Skeletal muscle satellite cell (primary cell): Measurements from ENCODE around the gene AIP.

Experiments used
- H3K27me3 ChIP-seq: 2 replicates; pipeline ENCODE4 v1.7.0; 2013; ENCODE audit warnings: low read length; ENCODE audit not compliant: control insufficient read depth, insufficient read depth
- H3K36me3 ChIP-seq: 2 replicates; pipeline ENCODE4 v1.7.0; 2013; ENCODE audit warnings: mild to moderate bottlenecking, control low read depth, low read length; ENCODE audit not compliant: insufficient read depth
- H3K4me1 ChIP-seq: 2 replicates; pipeline ENCODE4 v1.7.0; 2013; ENCODE audit warnings: low read length; ENCODE audit not compliant: control insufficient read depth, insufficient read depth
- H3K4me2 ChIP-seq: 2 replicates; pipeline ENCODE4 v1.7.0; 2013; ENCODE audit warnings: mild to moderate bottlenecking, low read length
- H3K4me3 ChIP-seq: 2 replicates; pipeline ENCODE4 v1.7.0; 2013; ENCODE audit warnings: low read length
- H3K9ac ChIP-seq: 2 replicates; pipeline ENCODE4 v1.7.0; 2013; ENCODE audit warnings: mild to moderate bottlenecking, low read depth, low read length, moderate library complexity
- H3K9me3 ChIP-seq: replicated peaks from 2 replicates; pipeline ENCODE4 v1.7.0; 2013; ENCODE audit warnings: mild to moderate bottlenecking, control low read depth, low read length

AIP gene

GRCh38 chr11:67522844-67523555, 40.2 kb downstream of the AIP start, which contains the start of gene CABP2:
Gene CABP2 (minus strand): TSS chr11:67523446. CDS start chr11:67523326, 120 bp downstream.
- Histone ChIP-seq H3K9ac (no peak within 1 kb of the TSS), H3K4me2 (no peak within 1 kb of the TSS), H3K36me3 (no peaks in the 10 kb centered on the region), H3K9me3 (no peaks in the 10 kb centered on the region), H3K4me3 (no peak within 1 kb of the TSS), H3K27me3 (peaks cover 51% of the 10 kb centered on the region), H3K4me1 (no peaks in the 10 kb centered on the region)

DNA sequence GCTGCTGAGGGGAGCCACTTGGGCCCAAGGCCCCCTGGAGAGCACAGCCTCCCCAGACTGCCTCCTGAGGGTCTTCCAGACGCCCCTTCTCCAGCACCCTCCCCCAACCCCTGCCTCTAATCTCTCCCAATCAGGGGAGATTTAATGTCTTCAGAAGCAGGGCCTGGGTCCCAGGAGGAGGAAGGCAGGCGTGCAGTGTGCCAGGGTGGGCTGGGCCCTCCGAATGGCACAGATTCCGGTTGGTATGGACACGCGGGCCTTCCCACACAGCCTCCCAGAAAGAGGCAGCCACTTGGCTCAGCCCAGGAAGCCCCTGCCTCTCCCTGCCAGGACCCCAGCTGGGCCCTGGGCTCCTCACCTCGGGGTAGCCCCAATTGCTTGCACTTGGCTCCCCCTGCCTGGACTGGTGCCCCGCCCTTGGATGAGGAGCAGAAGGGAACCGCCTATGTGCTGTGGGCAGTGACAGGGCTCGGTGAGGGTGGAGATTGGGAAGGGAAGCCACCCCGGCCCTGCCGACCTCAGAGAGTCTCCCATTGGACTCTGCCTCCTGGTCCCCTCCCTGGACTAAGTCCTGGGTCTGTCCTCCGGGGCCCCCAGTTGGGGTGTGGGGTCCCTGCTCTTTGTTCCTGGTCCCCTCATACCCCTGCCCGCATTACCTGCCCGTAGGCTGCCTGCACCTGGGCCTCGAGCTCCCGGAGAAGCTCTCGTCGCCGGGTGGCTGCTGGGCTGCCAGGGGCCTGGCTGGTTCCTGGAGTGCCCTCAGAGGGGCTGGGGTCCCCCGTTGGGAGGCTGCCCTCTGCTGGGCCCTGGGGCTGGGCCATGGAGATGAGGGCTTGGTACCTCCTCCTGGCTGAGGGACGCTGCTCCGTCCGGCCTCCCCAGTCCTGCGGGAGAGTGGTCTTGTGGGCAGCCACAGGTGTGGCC, 41.0 kb downstream of the AIP start:
- Histone ChIP-seq H3K4me3 (no peak overlapping the region), H3K27me3 (peaks cover 43% of the 10 kb centered on the region), H3K4me2 (no peak overlapping the region), H3K9me3 (no peaks in the 10 kb centered on the region), H3K9ac (no peak overlapping the region), H3K4me1 (no peaks in the 10 kb centered on the region), H3K36me3 (no peaks in the 10 kb centered on the region)

- Histone ChIP-seq H3K9ac (no peak overlapping the region), H3K9me3 (no peaks in the 10 kb centered on the region), H3K36me3 (no peaks in the 10 kb centered on the region), H3K27me3 (peaks cover 41% of the 10 kb centered on the region), H3K4me2 (no peak overlapping the region), H3K4me1 (no peaks in the 10 kb centered on the region), H3K4me3 (no peak overlapping the region)
Observed at GRCh38 chr11:67524480-67524808, 41.6 kb downstream of the AIP start.

- Histone ChIP-seq H3K9me3 (no peaks in the 10 kb centered on the region), H3K27me3 (peaks cover 44% of the 10 kb centered on the region), H3K36me3 (no peaks in the 10 kb centered on the region)
Observed at GRCh38 chr11:67525275-67525976, 42.6 kb downstream of the AIP start.

DNA sequence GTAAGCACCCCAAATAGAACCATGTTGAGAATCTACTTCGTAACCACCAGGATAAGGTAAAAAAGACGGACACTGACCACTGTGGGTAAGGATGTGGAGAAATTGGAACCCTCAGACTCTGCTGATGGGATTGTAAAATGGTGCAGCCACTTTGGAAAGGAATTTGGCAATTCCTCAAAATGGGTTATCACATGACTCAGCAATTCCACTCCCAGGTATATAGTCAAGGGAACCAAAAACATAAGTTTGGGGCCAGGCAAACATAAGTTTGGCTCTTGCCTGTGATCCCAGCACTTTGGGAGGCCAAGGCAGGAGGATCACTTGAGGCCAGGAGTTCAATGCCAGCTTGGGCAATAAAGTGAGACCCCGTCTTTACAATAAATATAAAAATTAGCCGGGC, 45.5 kb downstream of the AIP start:
- Histone ChIP-seq H3K36me3 (no peaks in the 10 kb centered on the region), H3K27me3 (peaks cover 33% of the 10 kb centered on the region), H3K9ac (no peak overlapping the region), H3K4me1 (no peaks in the 10 kb centered on the region), H3K4me2 (no peak overlapping the region), H3K4me3 (no peak overlapping the region), H3K9me3 (peaks cover 4% of the 10 kb centered on the region)

More at GRCh38 chr11:67525275-67525976, 42.6 kb downstream of the AIP start:
- Histone ChIP-seq H3K4me2 (no peak overlapping the region), H3K9ac (no peak overlapping the region), H3K4me1 (no peaks in the 10 kb centered on the region), H3K4me3 (no peak overlapping the region)

GRCh38 chr11:67530282-67530592, 47.4 kb downstream of the AIP start:
- H3K9ac ChIP-seq = no peak overlapping the region
- H3K36me3 ChIP-seq = no peaks in the 10 kb centered on the region
- H3K4me3 ChIP-seq = no peak overlapping the region
- peaks cover 19% of the 10 kb centered on the region for H3K27me3 ChIP-seq
- H3K9me3 ChIP-seq = peaks cover 14% of the 10 kb centered on the region
- no peaks in the 10 kb centered on the region for H3K4me1 ChIP-seq
- H3K4me2 ChIP-seq = no peak overlapping the region

DNA sequence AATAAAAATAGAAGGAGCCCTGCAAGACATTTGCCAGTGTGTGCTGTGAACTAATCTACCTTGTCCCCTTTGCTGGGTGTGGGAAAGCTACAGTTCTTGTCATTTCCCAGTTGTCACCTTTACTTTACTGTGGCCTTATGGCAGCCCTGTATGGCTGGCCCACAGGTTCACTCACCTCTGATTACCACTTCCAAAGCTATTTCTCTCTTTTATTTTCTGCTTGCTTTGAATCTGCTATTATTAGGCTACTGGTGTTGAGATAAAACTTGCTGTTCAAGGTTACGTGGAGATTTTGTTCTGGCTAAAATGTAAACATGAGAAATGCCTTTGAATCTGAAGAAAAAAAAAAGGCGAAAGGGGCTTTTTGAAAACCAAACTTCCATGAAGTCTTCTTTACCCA, 50.1 kb downstream of the AIP start:
- no peaks in the 10 kb centered on the region for H3K4me1 ChIP-seq
- H3K9ac ChIP-seq = no peak overlapping the region
- H3K4me3 ChIP-seq = no peak overlapping the region
- H3K9me3 ChIP-seq = peaks cover 14% of the 10 kb centered on the region
- peaks cover 6% of the 10 kb centered on the region for H3K27me3 ChIP-seq
- no peaks in the 10 kb centered on the region for H3K36me3 ChIP-seq
- no peak overlapping the region for H3K4me2 ChIP-seq

DNA sequence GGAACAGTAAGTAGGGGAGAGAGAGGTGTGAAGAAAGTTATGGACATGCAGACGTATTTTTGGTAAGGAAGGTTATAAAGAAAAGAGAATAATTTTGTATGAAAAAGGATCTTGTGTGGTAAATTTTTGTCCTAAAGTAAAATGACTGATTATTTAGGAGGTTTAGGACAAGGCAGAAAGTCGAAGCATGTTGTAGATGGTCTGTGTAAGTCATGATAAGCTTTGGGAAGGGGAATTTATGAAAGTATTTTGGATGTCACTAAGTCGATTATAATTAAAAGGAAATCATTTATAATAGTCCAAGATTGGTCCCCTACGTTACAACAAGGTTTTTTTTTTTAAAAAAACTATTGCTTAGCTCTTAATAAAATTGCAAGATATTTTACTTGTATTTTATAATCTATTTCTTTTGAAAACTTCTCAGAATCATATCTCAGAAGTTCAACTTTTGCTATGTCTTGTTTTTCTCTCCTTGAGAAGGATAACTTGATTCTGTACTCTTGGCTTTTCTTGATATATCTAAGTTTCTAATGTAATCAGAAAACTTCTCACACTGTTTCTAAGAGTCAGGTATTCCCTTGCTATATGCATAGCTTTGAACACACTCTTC, 51.3 kb downstream of the AIP start:
- Histone ChIP-seq H3K4me2 (no peak overlapping the region), H3K4me1 (no peaks in the 10 kb centered on the region)

DNA sequence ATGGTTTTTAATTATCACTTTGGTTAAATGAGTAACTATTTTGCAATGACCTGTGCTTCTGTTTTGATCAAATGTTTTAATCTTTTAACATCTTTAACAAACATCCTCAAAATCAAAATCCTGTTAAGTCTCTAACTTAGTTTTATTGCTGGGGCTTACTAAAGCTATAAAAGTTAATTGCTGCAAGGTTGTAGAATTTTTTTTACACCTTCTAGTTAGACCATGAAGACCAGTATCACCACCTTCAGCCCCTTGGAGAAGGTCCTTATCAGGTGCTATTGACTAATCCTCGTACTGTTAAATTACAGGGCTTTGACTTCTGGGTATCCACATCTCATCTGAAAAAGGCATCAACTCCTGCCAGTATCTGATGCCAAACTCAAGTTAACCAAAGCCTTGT, 52.7 kb downstream of the AIP start:
- Histone ChIP-seq H3K4me2 (no peak overlapping the region), H3K4me1 (no peaks in the 10 kb centered on the region), H3K4me3 (no peak overlapping the region), H3K36me3 (no peaks in the 10 kb centered on the region), H3K9ac (no peak overlapping the region), H3K9me3 (peaks cover 14% of the 10 kb centered on the region), H3K27me3 (peaks cover 3% of the 10 kb centered on the region)

More for the DNA sequence above, 51.3 kb downstream of the AIP start:
- peaks cover 6% of the 10 kb centered on the region for H3K27me3 ChIP-seq
- H3K9ac ChIP-seq = no peak overlapping the region
- no peaks in the 10 kb centered on the region for H3K36me3 ChIP-seq
- peaks cover 14% of the 10 kb centered on the region for H3K9me3 ChIP-seq
- H3K4me3 ChIP-seq = no peak overlapping the region

- no peaks in the 10 kb centered on the region for H3K36me3 ChIP-seq
Observed at GRCh38 chr11:67538306-67538705, 55.5 kb downstream of the AIP start.

GRCh38 chr11:67538823-67539505, 56.1 kb downstream of the AIP start:
- Histone ChIP-seq H3K36me3 (no peaks in the 10 kb centered on the region), H3K4me2 (no peak overlapping the region), H3K4me3 (no peak overlapping the region), H3K27me3 (peaks cover 14% of the 10 kb centered on the region), H3K4me1 (no peaks in the 10 kb centered on the region), H3K9me3 (peaks cover 4% of the 10 kb centered on the region), H3K9ac (no peak overlapping the region)

More at GRCh38 chr11:67538306-67538705, 55.5 kb downstream of the AIP start:
- H3K9me3 ChIP-seq = peaks cover 11% of the 10 kb centered on the region
- H3K4me1 ChIP-seq = no peaks in the 10 kb centered on the region
- H3K9ac ChIP-seq = no peak overlapping the region
- peaks cover 9% of the 10 kb centered on the region for H3K27me3 ChIP-seq
- H3K4me3 ChIP-seq = no peak overlapping the region
- no peak overlapping the region for H3K4me2 ChIP-seq
